D721Med (cell line): Measurements from ENCODE around the gene NKTR.

Experiments
- DNase-seq: peaks from one replicate; pipeline ENCODE4 v3.0.0; 2011; ENCODE audit warnings: low spot score; ENCODE audit not compliant: insufficient read length
- FAIRE-seq: peaks from 2 replicates; lab custom pipeline; 2011; peaks lifted over from hg19 to GRCh38; lab: Jason Lieb, UNC
- TF ChIP-seq, protein P1 (sequence below): IDR thresholded peaks from 2 replicates; pipeline ENCODE4 v1.5.1; 2012; ENCODE audit warnings: mild to moderate bottlenecking, control low read depth; ENCODE audit not compliant: insufficient read depth; ENCODE audit errors: missing control alignments

NKTR gene

DNA sequence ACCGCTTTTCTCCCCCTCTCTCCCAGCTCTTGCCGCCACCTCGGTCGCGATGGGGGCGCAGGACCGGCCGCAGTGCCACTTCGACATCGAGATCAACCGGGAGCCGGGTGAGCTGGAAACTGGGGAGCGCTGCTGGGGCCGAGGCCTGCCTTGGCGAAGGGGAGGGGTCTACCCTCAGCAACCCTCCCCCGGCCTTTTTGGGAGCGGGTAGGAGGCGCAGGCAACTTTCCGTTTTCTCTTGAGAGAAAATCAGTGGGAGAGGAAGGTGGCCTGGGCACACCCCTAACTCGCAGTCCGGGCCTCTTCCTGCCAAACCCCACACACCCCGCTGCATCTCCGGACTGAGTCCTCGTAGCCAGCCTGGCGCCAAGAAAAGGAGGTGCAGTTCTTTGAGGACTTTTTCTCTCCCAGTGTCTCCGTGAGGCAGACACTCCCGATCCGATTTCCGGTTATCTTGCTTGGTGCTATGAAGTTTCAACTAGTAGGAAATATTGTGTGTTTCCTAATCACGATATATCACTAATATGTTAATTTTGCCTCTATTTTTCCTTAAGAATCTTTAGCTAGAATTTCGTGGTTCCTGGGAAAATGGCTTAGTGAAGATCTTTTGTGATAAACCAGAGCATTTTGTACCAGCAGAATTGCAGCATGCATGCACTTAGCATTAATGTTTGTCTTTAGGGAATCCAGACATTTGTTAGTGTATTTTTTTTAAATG is 631 bp downstream of the NKTR start:
- FAIRE-seq (no peak), DNase-seq (no peak)
- TF ChIP-seq, protein P1, sequence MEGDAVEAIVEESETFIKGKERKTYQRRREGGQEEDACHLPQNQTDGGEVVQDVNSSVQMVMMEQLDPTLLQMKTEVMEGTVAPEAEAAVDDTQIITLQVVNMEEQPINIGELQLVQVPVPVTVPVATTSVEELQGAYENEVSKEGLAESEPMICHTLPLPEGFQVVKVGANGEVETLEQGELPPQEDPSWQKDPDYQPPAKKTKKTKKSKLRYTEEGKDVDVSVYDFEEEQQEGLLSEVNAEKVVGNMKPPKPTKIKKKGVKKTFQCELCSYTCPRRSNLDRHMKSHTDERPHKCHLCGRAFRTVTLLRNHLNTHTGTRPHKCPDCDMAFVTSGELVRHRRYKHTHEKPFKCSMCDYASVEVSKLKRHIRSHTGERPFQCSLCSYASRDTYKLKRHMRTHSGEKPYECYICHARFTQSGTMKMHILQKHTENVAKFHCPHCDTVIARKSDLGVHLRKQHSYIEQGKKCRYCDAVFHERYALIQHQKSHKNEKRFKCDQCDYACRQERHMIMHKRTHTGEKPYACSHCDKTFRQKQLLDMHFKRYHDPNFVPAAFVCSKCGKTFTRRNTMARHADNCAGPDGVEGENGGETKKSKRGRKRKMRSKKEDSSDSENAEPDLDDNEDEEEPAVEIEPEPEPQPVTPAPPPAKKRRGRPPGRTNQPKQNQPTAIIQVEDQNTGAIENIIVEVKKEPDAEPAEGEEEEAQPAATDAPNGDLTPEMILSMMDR, result no peak

DNA sequence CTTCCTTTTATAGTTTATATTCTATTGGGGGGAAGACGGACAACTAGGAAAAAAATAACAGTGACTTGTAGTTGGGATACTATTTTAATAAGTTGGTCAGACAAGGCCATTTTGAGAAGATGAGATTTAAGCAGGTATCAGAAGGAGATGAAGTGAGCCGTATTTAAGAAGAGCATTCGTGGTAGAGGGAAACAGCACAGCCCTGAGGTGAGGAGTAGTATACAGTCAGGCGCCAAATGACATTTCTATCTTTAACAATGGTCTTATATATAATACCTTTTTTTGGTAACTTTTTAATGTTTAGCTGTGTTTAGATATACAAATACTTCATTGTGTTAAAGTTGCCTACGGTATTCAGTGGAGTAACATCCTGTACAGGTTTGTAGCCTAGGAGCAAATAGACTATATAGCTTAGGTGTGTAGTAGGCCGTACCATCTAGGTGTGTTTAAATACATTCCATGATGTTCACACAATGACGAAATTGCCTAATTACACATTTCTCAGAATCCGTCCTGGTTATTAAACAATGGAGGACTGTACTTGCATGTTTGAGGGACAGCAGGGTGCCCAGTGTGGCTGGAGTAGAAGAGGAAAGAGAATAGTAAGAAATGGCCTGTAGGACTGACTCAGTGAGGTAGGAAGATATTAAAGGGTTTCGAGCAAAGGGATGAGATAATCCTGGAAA is 1.6 kb downstream of the NKTR start:
- DNase-seq (no peak), FAIRE-seq (no peak)
- TF ChIP-seq, protein P1, result peak; percentile 1

DNA sequence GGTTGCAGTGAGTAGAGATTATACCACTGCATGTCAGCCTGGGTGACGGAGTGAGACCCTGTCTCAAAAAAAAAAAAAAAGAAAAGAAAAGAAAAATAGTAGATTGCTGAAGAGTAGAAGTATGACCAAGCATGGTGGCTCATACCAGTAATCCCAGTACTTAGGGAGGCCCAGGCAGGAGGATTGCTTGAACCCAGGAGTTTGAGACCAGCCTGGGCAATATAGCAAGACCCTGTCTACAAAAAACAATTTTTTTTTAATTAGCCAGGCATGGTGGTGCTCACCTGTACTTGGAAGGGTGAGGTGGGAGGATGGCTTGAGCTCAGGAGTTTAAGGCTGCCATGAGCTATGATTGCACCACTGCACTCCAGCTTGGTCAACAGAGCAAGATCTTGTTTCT is 2.5 kb downstream of the NKTR start:
- TF ChIP-seq, protein P1, result no peak
- FAIRE-seq (no peak), DNase-seq (no peak)

DNA sequence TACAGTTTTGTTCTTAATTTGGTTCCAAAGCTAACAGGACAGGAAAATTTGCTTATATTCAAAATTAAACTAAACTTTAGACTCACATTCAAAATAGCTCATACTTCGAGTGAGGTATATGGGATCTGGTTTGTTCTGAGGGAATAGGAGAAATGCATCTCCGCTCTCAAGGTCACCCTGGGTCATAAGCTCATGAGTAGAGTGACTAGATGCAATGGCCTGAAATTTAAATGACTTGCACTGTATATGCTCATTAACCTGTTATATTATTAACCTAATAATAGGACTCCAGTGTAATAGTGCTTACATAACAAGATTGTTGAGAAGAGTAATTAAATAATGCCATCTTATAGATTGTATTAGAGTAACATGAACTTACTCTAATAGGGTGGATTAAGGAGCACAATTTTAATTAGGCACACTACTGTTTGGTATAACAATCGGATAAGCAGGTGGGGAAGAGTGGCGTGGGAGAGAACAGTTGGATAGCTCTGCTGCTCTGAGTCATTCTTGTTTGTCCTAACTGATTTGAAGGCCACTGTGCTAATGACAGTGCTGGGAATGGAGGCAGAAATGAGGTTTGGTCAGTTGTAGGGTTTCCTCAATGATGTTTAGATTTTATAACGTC is 5.2 kb downstream of the NKTR start:
- FAIRE-seq, result no peak
- TF ChIP-seq, protein P1, result no peak
- no peak for DNase-seq

DNA sequence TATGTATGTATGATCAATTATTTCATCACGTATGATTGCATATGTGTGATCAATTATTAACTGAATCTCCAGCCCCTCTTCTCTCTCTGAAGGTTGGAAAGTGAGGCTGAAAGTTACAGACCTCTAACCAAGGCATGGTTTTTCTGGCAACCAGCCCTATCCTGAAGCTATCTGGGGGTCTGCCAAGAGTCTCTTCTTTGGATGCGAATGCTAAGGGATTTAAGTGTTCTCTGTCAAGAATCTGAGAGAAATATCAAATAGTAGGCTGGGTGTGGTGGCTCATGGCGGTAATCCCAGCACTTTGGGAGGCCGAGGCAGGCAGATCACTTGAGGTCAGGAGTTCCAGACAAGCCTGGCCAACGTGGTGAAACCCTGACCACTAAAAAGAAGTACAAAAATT is 8.1 kb downstream of the NKTR start:
- no peak for DNase-seq
- no peak for FAIRE-seq
- TF ChIP-seq, protein P1, result no peak

DNA sequence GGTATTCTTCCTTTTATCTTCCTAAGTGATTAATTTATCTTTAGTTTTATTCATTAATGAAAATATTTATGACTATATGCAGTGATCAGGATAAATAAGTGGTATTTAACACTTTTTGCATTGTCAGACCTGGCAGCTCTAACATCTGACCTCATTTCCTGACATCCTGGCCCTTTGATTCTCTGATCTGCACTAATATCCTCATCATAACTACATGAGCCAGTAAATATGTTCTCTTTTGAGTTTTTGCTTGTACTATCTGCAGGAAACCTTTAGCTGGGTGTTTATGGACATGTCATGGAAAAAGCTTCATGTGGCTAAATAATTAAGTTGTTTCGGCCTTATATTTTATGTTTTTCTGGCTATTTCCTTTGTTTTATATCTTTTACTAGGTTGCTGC is 10.5 kb downstream of the NKTR start:
- FAIRE-seq (no peak), DNase-seq (no peak)
- TF ChIP-seq, protein P1, result no peak
